K562 (cell line): Measurements from ENCODE around the gene GOPC. TPM values are rescaled to one million over a fixed set of nuclear protein-coding genes. Genes with fewer than 3 reads are reported as not detected.

Source experiments
- ATAC-seq: fragments of 200-7000 bp; cut with Tn5 transposase; 3 replicates; pipeline ENCODE4 v1.9.1; 2020; ENCODE audit warnings: moderate library complexity
- BruUV-seq: library from RNA; stranded (reverse); fragments of 400-500 nt; replicated peaks from 2 replicates; lab custom pipeline; 2021; lab: Mats Ljungman, UMichigan
- CTCF ChIA-PET: fragments of 300-600 bp; formaldehyde crosslinking; extraction: SDS; loops from one replicate; lab custom pipeline; 2021; ENCODE audit warnings: low intra/inter-chr PET ratio; lab: Yijun Ruan, JAX
- POLR2A ChIA-PET: fragments of 300-600, 350-650 bp; sonication (Branson Sonifier 250); formaldehyde crosslinking; extraction: SDS; loops from one replicate; lab custom pipeline; 2021; ENCODE audit warnings: antibody characterized with exemption, inconsistent platforms; lab: Yijun Ruan, JAX
- DNase-seq, 4 experiments: peaks; one replicate each; pipeline versions ENCODE4 v3.0.0 to v3.0.0-alpha.2; 2011 to 2018; ENCODE audit warnings: low spot score in 3 of 4, mixed read lengths in 3 of 4; ENCODE audit errors: extremely low read depth in 1 of 4
- FAIRE-seq: peaks from 2 replicates; lab custom pipeline; 2011; peaks lifted over from hg19 to GRCh38; lab: Jason Lieb, UNC
- H2AFZ ChIP-seq: 2 replicates; pipeline ENCODE4 v1.6.0; 2011; ENCODE audit warnings: low read depth, low read length, control low read depth, inconsistent platforms
- H3K27ac ChIP-seq: fragments of 200-600 bp; 3 replicates; pipeline ENCODE4 v1.8.0; 2011; ENCODE audit warnings: low read depth, mild to moderate bottlenecking, control low read depth, inconsistent platforms, low read length, moderate library complexity, mixed read lengths; ENCODE audit errors: extremely low read depth
- H3K27me3 ChIP-seq, 2 experiments: fragments of 300-600 bp in 1 of 2; 2 replicates in 1 of 2; 3 replicates in 1 of 2; pipeline versions ENCODE4 v1.6.0 to v1.8.0; 2011; ENCODE audit warnings: inconsistent platforms in 2 of 2, low read length in 2 of 2, mild to moderate bottlenecking in 1 of 2, mixed read lengths in 1 of 2, moderate library complexity in 1 of 2; ENCODE audit not compliant: control insufficient read depth in 2 of 2, insufficient read depth in 2 of 2
- H3K36me3 ChIP-seq: fragments of 300-600 bp; 3 replicates; pipeline ENCODE4 v1.8.0; 2011; ENCODE audit warnings: mild to moderate bottlenecking, low read length, inconsistent platforms; ENCODE audit not compliant: control insufficient read depth, insufficient read depth
- H3K4me1 ChIP-seq, 2 experiments: fragments of 200-600 bp in 1 of 2; replicated peaks in 1 of 2; 2 replicates in 1 of 2; 3 replicates in 1 of 2; pipeline versions ENCODE4 v1.5.1 to v1.8.0; 2011; ENCODE audit warnings: inconsistent platforms in 2 of 2, low read length in 2 of 2, mild to moderate bottlenecking in 1 of 2, mixed read lengths in 1 of 2, moderate library complexity in 1 of 2; ENCODE audit not compliant: control insufficient read depth in 2 of 2, insufficient read depth in 2 of 2
- H3K4me2 ChIP-seq: 2 replicates; pipeline ENCODE4 v1.6.1; 2011; ENCODE audit warnings: low read length, control low read depth, inconsistent platforms, mixed read lengths; ENCODE audit not compliant: insufficient read depth
- H3K4me3 ChIP-seq: fragments of 200-600 bp; sonication (generic), shearing (Covaris generic); 2 replicates; pipeline ENCODE4 v1.5.1; 2016; ENCODE audit warnings: control low read depth, inconsistent platforms
- H3K79me2 ChIP-seq: fragments of 200-600 bp; 3 replicates; pipeline ENCODE4 v1.8.0; 2011; ENCODE audit warnings: low read length, inconsistent platforms; ENCODE audit not compliant: control insufficient read depth, insufficient read depth
- H3K9ac ChIP-seq, 2 experiments: 2 replicates each; pipeline versions ENCODE4 v1.6.0 to v1.6.1; 2011; ENCODE audit warnings: low read depth in 2 of 2, low read length in 2 of 2, control low read depth in 1 of 2, inconsistent platforms in 1 of 2, mild to moderate bottlenecking in 1 of 2, mixed read lengths in 1 of 2; ENCODE audit not compliant: insufficient read depth in 1 of 2
- H3K9me1 ChIP-seq: one replicate; pipeline ENCODE4 v1.6.0; 2011; ENCODE audit warnings: inconsistent platforms, mild to moderate bottlenecking, low read length, moderate library complexity; ENCODE audit not compliant: control insufficient read depth, insufficient read depth
- H3K9me3 ChIP-seq: replicated peaks from 2 replicates; pipeline ENCODE4 v1.5.1; 2011; ENCODE audit warnings: low read depth, low read length, inconsistent platforms; ENCODE audit not compliant: control insufficient read depth, insufficient read depth
- H4K20me1 ChIP-seq: replicated peaks from 2 replicates; pipeline ENCODE4 v1.6.1; 2011; ENCODE audit warnings: low read length, inconsistent platforms, mixed read lengths; ENCODE audit not compliant: control insufficient read depth, insufficient read depth
- ADNP ChIP-seq: fragments of 200-800 bp; sonication (Bioruptor generic); IDR thresholded peaks from 2 replicates; pipeline ENCODE4 v1.6.1; 2016; ENCODE audit warnings: missing genetic modification characterization, missing compliant biosample characterization
- CREBBP ChIP-seq: IDR thresholded peaks from one replicate; pipeline ENCODE4 v1.6.1; 2012; ENCODE audit warnings: low read depth, mild to moderate bottlenecking, control low read depth, inconsistent platforms, low read length
- CREM ChIP-seq: IDR thresholded peaks from 2 replicates; pipeline ENCODE4 v1.6.1; 2014; ENCODE audit warnings: antibody characterized with exemption, low read depth
- HIVEP1 ChIP-seq: fragments of 250-450 bp; sonication (Bioruptor Pico); IDR thresholded peaks from 2 replicates; pipeline ENCODE4 v1.4.0; 2020; ENCODE audit warnings: mild to moderate bottlenecking
- HMG20B ChIP-seq: fragments of 250-450 bp; sonication (Bioruptor Pico); IDR thresholded peaks from 2 replicates; pipeline ENCODE4 v1.5.0; 2021; ENCODE audit warnings: mild to moderate bottlenecking
- IFI16 ChIP-seq: fragments of 250-450 bp; sonication (Bioruptor Pico); IDR thresholded peaks from 2 replicates; pipeline ENCODE4 v2.1.2; 2022; ENCODE audit warnings: mild to moderate bottlenecking, inconsistent platforms
- ZBTB17 ChIP-seq: fragments of 450-650 bp; formaldehyde crosslinking; IDR thresholded peaks from 2 replicates; pipeline ENCODE4 v1.4.0; 2020; ENCODE audit warnings: mild to moderate bottlenecking
- ZFPM2 ChIP-seq: fragments of 250-450 bp; sonication (Bioruptor Pico); IDR thresholded peaks from 2 replicates; pipeline ENCODE4 v1.5.1; 2022; ENCODE audit warnings: mild to moderate bottlenecking
- ZNF184 ChIP-seq: sonication (generic); formaldehyde crosslinking; IDR thresholded peaks from 2 replicates; pipeline ENCODE4 v1.5.0; 2020; ENCODE audit warnings: missing genetic modification reagents
- ZNF76 ChIP-seq: fragments of 250-450 bp; sonication (Bioruptor Pico); IDR thresholded peaks from 2 replicates; pipeline ENCODE4 v1.4.0; 2020; ENCODE audit warnings: mild to moderate bottlenecking, moderate library complexity, borderline replicate concordance
- WGBS: fragments of 100-300 bp; shearing (Covaris generic); methylation state at CpG from one replicate; pipeline ENCODE4 v1.1.6; 2016; ENCODE audit warnings: low coverage, mixed read lengths; ENCODE audit not compliant: insufficient coverage; ENCODE audit errors: missing lambda C conversion rate; 5-methylcytosine and 5-hydroxymethylcytosine counted together
- in situ Hi-C: fragments of 300-500 bp; cut with MboI; formaldehyde crosslinking; loops from 4 replicates; pipeline ENCODE4 v1.15.0; 2018; ENCODE audit warnings: inconsistent platforms, mixed read lengths
- intact Hi-C: fragments of 100-400 bp; cut with micrococcal nuclease; formaldehyde crosslinking; loops from 2 replicates; pipeline ENCODE4 v1.14.2; 2022
- polyA plus RNA-seq, 8 experiments: library from polyadenylated mRNA; depleted of rRNA in 4 of 8; stranded (reverse) in 5 of 8; unstranded in 3 of 8; fragments of >200 nt; fragmentation: Nextera tagmentation in 2 of 8; fragmentation: Illumina TruSeq in 1 of 8; extraction: Ambion mirVana in 2 of 8; extraction: Trizol in 1 of 8; gene quantifications; 2 replicates each; pipeline versions ENCODE4 v1.2.1 to v1.2.3, GENCODE V29; 2011 to 2014; ENCODE audit warnings: inconsistent platforms in 1 of 8, missing spikeins in 1 of 8
- total RNA-seq, 7 experiments: library from RNA; depleted of rRNA in 6 of 7; stranded (reverse); fragments of >200 nt in 6 of 7; fragmentation: Illumina TruSeq in 2 of 7; extraction: Trizol in 2 of 7; gene quantifications; 2 replicates each; pipeline versions ENCODE4 v1.2.1 to v1.2.3, GENCODE V29; 2011 to 2021; ENCODE audit warnings: low replicate concordance in 1 of 7
- TF ChIP-seq, protein P1 (sequence below): fragments of 450-650 bp; formaldehyde crosslinking; IDR thresholded peaks from 2 replicates; pipeline ENCODE4 v1.4.0; 2020; ENCODE audit warnings: mild to moderate bottlenecking, moderate library complexity
- TF ChIP-seq, protein P2 (sequence below): fragments of 450-650 bp; IDR thresholded peaks from 2 replicates; pipeline ENCODE4 v1.6.1; 2016; ENCODE audit warnings: antibody characterized with exemption
- TF ChIP-seq, protein P3 (sequence below): fragments of 450-650 bp; IDR thresholded peaks from 2 replicates; pipeline ENCODE4 v1.7.1; 2018; ENCODE audit warnings: mild to moderate bottlenecking, low read depth; ENCODE audit not compliant: partially characterized antibody
- TF ChIP-seq, protein P4 (sequence below): fragments of 250-450 bp; sonication (Bioruptor Pico); IDR thresholded peaks from 2 replicates; pipeline ENCODE4 v1.4.0; 2020; ENCODE audit warnings: mild to moderate bottlenecking, moderate library complexity, borderline replicate concordance

The GOPC gene
- total and polyA plus RNA-seq, 9 of the 15 experiments (the other 6 are each of a cell fraction or from before 2014, with no cell fraction given): 10.0 to 32.2 (median 25.6) TPM

DNA sequence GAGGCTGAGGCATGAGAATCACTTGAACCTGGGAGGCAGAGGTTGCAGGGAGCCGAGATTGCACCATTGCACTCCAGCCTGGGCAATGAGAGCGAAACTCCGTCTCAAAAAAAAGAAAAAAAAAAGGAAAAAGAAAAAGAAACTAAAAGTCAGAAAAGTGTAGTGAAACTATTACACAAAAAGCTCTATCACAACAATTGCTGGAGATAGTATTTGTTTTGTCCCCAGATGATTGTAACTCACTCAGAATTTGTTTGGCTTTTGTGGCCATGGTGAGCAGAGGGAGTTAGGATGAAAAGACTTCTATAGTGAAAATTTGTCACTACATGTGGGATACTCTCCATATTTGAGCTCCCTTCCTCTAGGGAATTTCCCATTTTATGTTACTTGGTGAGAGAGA, 5.2 kb upstream of the GOPC start:
- Histone ChIP-seq H4K20me1 (no peaks in the 10 kb centered on the region), H3K79me2 (no peaks in the 10 kb centered on the region), H2AFZ (no peak overlapping the region), H3K36me3 (no peaks in the 10 kb centered on the region), H3K9ac (no peak overlapping the region), H3K4me3 (no peak overlapping the region), H3K27me3 (no peaks in the 10 kb centered on the region), H3K4me1 (peaks cover 0 to 6% of the 10 kb centered on the region in 2 experiments; a peak in 2 of 5 replicates), H3K4me2 (no peak overlapping the region), H3K9me3 (no peaks in the 10 kb centered on the region), H3K27ac (no peak overlapping the region), H3K9me1 (no peaks in the 10 kb centered on the region)
- CTCF ChIA-PET: no interaction called here
- 78% methylated on average over 2 of the region's 3 CpGs for WGBS
- BruUV-seq: no TSS peak
- no peak for ATAC-seq
- in situ Hi-C loops: loop anchor here (10.0 kb wide), 1 partner anchor 123 kb away; the partner anchor contains the start of gene DCBLD1
- DNase-seq: no peak
- no peak for FAIRE-seq
- intact Hi-C loops: loop anchor here (10.0 kb wide), 2 partner anchors 217 to 323 kb away; no protein-coding TSS in a partner anchor
- POLR2A ChIA-PET: interaction anchor here (1.5 kb wide), 1 partner anchor 124 kb away, joined by 3 read pairs; no protein-coding TSS in a partner anchor
- TF ChIP-seq ZFPM2 (CRISPR knock-in tag) (no peak), ZNF76 (CRISPR knock-in tag) (no peak), CREM (no peak), ADNP (no peak), IFI16 (CRISPR knock-in tag) (no peak), HIVEP1 (CRISPR knock-in tag) (no peak), CREBBP (no peak), ZNF184 (CRISPR knock-in tag) (no peak), ZBTB17 (CRISPR knock-in tag) (no peak), HMG20B (CRISPR knock-in tag) (no peak)
- TF ChIP-seq, protein P1, sequence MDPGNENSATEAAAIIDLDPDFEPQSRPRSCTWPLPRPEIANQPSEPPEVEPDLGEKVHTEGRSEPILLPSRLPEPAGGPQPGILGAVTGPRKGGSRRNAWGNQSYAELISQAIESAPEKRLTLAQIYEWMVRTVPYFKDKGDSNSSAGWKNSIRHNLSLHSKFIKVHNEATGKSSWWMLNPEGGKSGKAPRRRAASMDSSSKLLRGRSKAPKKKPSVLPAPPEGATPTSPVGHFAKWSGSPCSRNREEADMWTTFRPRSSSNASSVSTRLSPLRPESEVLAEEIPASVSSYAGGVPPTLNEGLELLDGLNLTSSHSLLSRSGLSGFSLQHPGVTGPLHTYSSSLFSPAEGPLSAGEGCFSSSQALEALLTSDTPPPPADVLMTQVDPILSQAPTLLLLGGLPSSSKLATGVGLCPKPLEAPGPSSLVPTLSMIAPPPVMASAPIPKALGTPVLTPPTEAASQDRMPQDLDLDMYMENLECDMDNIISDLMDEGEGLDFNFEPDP (CRISPR knock-in tag): no peak
- TF ChIP-seq, protein P2, sequence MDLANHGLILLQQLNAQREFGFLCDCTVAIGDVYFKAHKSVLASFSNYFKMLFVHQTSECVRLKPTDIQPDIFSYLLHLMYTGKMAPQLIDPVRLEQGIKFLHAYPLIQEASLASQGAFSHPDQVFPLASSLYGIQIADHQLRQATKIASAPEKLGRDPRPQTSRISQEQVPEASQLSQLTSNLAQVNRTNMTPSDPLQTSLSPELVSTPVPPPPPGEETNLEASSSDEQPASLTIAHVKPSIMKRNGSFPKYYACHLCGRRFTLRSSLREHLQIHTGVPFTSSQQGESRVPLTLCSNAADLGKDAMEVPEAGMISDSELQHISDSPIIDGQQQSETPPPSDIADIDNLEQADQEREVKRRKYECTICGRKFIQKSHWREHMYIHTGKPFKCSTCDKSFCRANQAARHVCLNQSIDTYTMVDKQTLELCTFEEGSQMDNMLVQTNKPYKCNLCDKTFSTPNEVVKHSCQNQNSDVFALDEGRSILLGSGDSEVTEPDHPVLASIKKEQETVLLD: no peak
- TF ChIP-seq, protein P3, sequence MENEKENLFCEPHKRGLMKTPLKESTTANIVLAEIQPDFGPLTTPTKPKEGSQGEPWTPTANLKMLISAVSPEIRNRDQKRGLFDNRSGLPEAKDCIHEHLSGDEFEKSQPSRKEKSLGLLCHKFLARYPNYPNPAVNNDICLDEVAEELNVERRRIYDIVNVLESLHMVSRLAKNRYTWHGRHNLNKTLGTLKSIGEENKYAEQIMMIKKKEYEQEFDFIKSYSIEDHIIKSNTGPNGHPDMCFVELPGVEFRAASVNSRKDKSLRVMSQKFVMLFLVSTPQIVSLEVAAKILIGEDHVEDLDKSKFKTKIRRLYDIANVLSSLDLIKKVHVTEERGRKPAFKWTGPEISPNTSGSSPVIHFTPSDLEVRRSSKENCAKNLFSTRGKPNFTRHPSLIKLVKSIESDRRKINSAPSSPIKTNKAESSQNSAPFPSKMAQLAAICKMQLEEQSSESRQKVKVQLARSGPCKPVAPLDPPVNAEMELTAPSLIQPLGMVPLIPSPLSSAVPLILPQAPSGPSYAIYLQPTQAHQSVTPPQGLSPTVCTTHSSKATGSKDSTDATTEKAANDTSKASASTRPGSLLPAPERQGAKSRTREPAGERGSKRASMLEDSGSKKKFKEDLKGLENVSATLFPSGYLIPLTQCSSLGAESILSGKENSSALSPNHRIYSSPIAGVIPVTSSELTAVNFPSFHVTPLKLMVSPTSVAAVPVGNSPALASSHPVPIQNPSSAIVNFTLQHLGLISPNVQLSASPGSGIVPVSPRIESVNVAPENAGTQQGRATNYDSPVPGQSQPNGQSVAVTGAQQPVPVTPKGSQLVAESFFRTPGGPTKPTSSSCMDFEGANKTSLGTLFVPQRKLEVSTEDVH: no peak
- TF ChIP-seq, protein P4, sequence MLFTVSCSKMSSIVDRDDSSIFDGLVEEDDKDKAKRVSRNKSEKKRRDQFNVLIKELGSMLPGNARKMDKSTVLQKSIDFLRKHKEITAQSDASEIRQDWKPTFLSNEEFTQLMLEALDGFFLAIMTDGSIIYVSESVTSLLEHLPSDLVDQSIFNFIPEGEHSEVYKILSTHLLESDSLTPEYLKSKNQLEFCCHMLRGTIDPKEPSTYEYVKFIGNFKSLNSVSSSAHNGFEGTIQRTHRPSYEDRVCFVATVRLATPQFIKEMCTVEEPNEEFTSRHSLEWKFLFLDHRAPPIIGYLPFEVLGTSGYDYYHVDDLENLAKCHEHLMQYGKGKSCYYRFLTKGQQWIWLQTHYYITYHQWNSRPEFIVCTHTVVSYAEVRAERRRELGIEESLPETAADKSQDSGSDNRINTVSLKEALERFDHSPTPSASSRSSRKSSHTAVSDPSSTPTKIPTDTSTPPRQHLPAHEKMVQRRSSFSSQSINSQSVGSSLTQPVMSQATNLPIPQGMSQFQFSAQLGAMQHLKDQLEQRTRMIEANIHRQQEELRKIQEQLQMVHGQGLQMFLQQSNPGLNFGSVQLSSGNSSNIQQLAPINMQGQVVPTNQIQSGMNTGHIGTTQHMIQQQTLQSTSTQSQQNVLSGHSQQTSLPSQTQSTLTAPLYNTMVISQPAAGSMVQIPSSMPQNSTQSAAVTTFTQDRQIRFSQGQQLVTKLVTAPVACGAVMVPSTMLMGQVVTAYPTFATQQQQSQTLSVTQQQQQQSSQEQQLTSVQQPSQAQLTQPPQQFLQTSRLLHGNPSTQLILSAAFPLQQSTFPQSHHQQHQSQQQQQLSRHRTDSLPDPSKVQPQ: no peak
